ENCODE results near the gene ETV6.

GRCh38 chr12:11795192-11795912 is 145.9 kb downstream of the ETV6 start:
- TF ChIP-seq POLR2AphosphoS5 (IDR thresholded peaks at IDR 0.05; ENCODE audit: low read depth, low read length): no peak
- TF ChIP-seq, protein P1, sequence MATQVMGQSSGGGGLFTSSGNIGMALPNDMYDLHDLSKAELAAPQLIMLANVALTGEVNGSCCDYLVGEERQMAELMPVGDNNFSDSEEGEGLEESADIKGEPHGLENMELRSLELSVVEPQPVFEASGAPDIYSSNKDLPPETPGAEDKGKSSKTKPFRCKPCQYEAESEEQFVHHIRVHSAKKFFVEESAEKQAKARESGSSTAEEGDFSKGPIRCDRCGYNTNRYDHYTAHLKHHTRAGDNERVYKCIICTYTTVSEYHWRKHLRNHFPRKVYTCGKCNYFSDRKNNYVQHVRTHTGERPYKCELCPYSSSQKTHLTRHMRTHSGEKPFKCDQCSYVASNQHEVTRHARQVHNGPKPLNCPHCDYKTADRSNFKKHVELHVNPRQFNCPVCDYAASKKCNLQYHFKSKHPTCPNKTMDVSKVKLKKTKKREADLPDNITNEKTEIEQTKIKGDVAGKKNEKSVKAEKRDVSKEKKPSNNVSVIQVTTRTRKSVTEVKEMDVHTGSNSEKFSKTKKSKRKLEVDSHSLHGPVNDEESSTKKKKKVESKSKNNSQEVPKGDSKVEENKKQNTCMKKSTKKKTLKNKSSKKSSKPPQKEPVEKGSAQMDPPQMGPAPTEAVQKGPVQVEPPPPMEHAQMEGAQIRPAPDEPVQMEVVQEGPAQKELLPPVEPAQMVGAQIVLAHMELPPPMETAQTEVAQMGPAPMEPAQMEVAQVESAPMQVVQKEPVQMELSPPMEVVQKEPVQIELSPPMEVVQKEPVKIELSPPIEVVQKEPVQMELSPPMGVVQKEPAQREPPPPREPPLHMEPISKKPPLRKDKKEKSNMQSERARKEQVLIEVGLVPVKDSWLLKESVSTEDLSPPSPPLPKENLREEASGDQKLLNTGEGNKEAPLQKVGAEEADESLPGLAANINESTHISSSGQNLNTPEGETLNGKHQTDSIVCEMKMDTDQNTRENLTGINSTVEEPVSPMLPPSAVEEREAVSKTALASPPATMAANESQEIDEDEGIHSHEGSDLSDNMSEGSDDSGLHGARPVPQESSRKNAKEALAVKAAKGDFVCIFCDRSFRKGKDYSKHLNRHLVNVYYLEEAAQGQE (IDR thresholded peaks at IDR 0.05; ENCODE audit: insufficient read depth in 1 of 2, low read depth in 2 of 2, low read length in 2 of 2): no peak
- no peak for TF ChIP-seq SIN3A (IDR thresholded peaks at IDR 0.05; ENCODE audit: borderline replicate concordance, insufficient read depth, low read length)
